H1 (cell line): ENCODE data around the gene CNTN5.

Experiments
- ASH2L ChIP-seq: fragments of 200-600, 300-600 bp; sonication (generic); IDR thresholded peaks from one replicate; pipeline ENCODE4 v1.7.1; 2017; ENCODE audit warnings: low read length
- BACH1 ChIP-seq: IDR thresholded peaks from 2 replicates; pipeline ENCODE4 v1.6.1; 2012; ENCODE audit warnings: low read length, improper control_type of control experiment
- CEBPB ChIP-seq: IDR thresholded peaks from 2 replicates; pipeline ENCODE4 v1.6.1; 2012; ENCODE audit warnings: low read depth, low read length
- EZH2 ChIP-seq: fragments of 200-600 bp; sonication (generic); IDR thresholded peaks from 2 replicates; pipeline ENCODE4 v1.7.1; 2012; ENCODE audit warnings: low read depth, mild to moderate bottlenecking, moderate library complexity, low read length, inconsistent platforms; ENCODE audit not compliant: severe bottlenecking
- POLR2A ChIP-seq, 2 experiments: IDR thresholded peaks; 1 replicate in 1 of 2; 2 replicates in 1 of 2; pipeline ENCODE4 v1.6.1; 2011; ENCODE audit warnings: low read depth in 2 of 2, low read length in 2 of 2, mild to moderate bottlenecking in 2 of 2; ENCODE audit errors: control extremely low read depth in 1 of 2
- POLR2AphosphoS5 ChIP-seq: IDR thresholded peaks from 2 replicates; pipeline ENCODE4 v1.6.1; 2011; ENCODE audit warnings: low read depth, low read length
- SIN3A ChIP-seq, 2 experiments: IDR thresholded peaks in 1 of 2; conservative IDR thresholded peaks in 1 of 2; 2 replicates each; pipeline ENCODE4 v1.6.1; 2011 to 2012; ENCODE audit warnings: low read length in 2 of 2, improper control_type of control experiment in 1 of 2, low read depth in 1 of 2, mild to moderate bottlenecking in 1 of 2
- TCF12 ChIP-seq: IDR thresholded peaks from 2 replicates; pipeline ENCODE4 v1.6.1; 2011; ENCODE audit warnings: low read depth, mild to moderate bottlenecking, low read length
- TEAD4 ChIP-seq: IDR thresholded peaks from 2 replicates; pipeline ENCODE4 v1.6.1; 2012; ENCODE audit warnings: low read depth, low read length, inconsistent platforms, mixed read lengths
- TF ChIP-seq, protein P1 (sequence below), 3 experiments: IDR thresholded peaks; 1 replicate in 2 of 3; 2 replicates in 1 of 3; pipeline versions ENCODE4 v1.5.1 to v1.6.1; 2011; ENCODE audit warnings: low read length in 3 of 3, mild to moderate bottlenecking in 3 of 3, inconsistent platforms in 2 of 3, low read depth in 1 of 3, moderate library complexity in 1 of 3; ENCODE audit not compliant: insufficient read depth in 1 of 3; ENCODE audit errors: control extremely low read depth in 1 of 3

DNA sequence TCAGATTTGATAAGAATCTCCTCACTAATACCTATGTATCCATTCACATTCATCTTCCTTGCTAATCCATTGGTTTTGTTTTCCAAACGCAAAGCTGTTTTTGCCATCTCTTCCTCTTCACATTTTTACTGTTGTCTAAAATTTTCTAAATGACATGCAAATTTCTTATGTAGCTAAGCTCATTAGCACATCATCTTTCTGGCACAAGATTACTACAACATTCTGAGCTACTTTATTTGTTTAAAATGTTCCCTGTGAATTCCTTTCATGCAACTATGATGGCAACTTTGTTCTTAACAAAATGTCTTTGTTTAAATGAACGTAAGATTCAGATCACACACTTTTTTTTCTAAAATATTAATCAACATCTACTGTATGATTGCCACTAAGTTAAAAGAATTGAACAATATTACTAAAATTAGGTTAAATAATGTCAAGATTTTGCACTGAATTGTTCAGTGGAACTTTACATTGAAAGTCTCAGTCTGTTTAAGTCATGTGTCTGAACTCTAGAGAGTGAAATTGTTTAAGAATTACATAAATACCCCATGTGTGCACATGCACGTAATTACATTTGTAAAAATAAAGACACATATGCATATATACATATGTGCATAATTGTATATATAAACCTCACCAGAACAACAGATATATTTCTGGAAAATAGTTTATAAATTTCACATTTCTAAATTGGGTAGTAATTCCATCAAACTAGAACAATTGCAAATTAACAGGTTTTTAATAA lies 688.4 kb downstream of the CNTN5 start:
- TF ChIP-seq POLR2AphosphoS5 (no peak), BACH1 (no peak), CEBPB (no peak), SIN3A (conservative IDR thresholded peaks at IDR 0.05 in 1 of 2, IDR thresholded peaks at IDR 0.05 in 1 of 2; ENCODE audit: low read depth in 1 of 2, low read length in 2 of 2) (no peak), ASH2L (no peak), TEAD4 (no peak), TCF12 (no peak), POLR2A (IDR thresholded peaks at IDR 0.05; ENCODE audit: control extremely low read depth in 1 of 2, low read depth in 2 of 2, low read length in 2 of 2) (no peak), EZH2 (no peak)
- TF ChIP-seq, protein P1, sequence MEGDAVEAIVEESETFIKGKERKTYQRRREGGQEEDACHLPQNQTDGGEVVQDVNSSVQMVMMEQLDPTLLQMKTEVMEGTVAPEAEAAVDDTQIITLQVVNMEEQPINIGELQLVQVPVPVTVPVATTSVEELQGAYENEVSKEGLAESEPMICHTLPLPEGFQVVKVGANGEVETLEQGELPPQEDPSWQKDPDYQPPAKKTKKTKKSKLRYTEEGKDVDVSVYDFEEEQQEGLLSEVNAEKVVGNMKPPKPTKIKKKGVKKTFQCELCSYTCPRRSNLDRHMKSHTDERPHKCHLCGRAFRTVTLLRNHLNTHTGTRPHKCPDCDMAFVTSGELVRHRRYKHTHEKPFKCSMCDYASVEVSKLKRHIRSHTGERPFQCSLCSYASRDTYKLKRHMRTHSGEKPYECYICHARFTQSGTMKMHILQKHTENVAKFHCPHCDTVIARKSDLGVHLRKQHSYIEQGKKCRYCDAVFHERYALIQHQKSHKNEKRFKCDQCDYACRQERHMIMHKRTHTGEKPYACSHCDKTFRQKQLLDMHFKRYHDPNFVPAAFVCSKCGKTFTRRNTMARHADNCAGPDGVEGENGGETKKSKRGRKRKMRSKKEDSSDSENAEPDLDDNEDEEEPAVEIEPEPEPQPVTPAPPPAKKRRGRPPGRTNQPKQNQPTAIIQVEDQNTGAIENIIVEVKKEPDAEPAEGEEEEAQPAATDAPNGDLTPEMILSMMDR (IDR thresholded peaks at IDR 0.05; ENCODE audit: control extremely low read depth in 1 of 3, insufficient read depth in 1 of 3, low read depth in 1 of 3, low read length in 3 of 3), result no peak
